Pancreas (tissue), 10 donors: Measurements from ENCODE around the gene RHD. TPM values are rescaled to one million over a fixed set of nuclear protein-coding genes. Genes with fewer than 3 reads are reported as not detected.
"Not testable (repeated sequence)": the region's sequence is repeated elsewhere in the genome, so short reads cannot be mapped to it uniquely, and the experiment has no call there.

ENCODE experiments used
- ATAC-seq, 4 donors: fragments of 200-7000 bp; cut with Tn5 transposase; one replicate each; pipeline versions ENCODE4 v1.8.0 to v1.9.1; 2020; ENCODE audit warnings: mild to moderate bottlenecking in 4 of 4, moderate library complexity in 4 of 4
- DNase-seq, 6 donors: peaks; one replicate each; pipeline ENCODE4 v3.0.0-alpha.2; 2020
- FAIRE-seq: peaks from 2 replicates; lab custom pipeline; 2012; peaks lifted over from hg19 to GRCh38; lab: Jason Lieb, UNC
- H3K27ac ChIP-seq, 4 donors: fragments of 200-600 bp; sonication (generic); 1 replicate in 3 of 4; 2 replicates in 1 of 4; pipeline versions ENCODE4 v1.5.0 to v1.8.0; 2020
- H3K27me3 ChIP-seq, 4 donors: fragments of 200-600 bp; one replicate each; pipeline ENCODE4 v1.8.0; 2021
- H3K36me3 ChIP-seq, 3 donors: fragments of 200-600 bp; sonication (generic) in 1 of 3; one replicate each; pipeline versions ENCODE4 v1.5.0 to v1.8.0; 2020 to 2021
- H3K4me1 ChIP-seq, 3 donors: fragments of 200-600 bp; one replicate each; pipeline ENCODE4 v1.8.0; 2021
- H3K4me3 ChIP-seq, 4 donors: fragments of 200-600 bp; sonication (generic) in 2 of 4; one replicate each; pipeline versions ENCODE4 v1.5.0 to v1.8.0; 2020 to 2021
- H3K9me3 ChIP-seq, 4 donors: fragments of 200-600 bp; one replicate each; pipeline ENCODE4 v1.8.0; 2021
- WGBS, 2 donors: extraction: QIAGEN DNeasy Blood & Tissue Kit; methylation state at CpG; one replicate each; pipeline ENCODE4 v1.1.7; 2013; 5-methylcytosine and 5-hydroxymethylcytosine counted together
- intact Hi-C, 3 donors: fragments of 100-400 bp; cut with DNase I; formaldehyde crosslinking; loops; one replicate each; pipeline versions ENCODE4 v1.11.1 to v1.14.2; 2022
- polyA plus RNA-seq, 2 donors: library from polyadenylated mRNA; stranded (reverse); fragments of 200-250 nt; gene quantifications; one replicate each; pipeline ENCODE4 v1.2.3, GENCODE V29; 2013
- total RNA-seq, 6 donors: library from RNA; stranded (reverse); fragmentation: NEBNext Ultra II Directional in 4 of 6; extraction: Animal tissue kit (Norgen Biotek cat#: 25700) in 4 of 6; gene quantifications; one replicate each; pipeline versions ENCODE4 v1.2.1 to v1.2.4, GENCODE V29; 2021 to 2023
- TF ChIP-seq, protein P1 (sequence below), 4 donors: fragments of 200-600 bp; sonication (generic) in 3 of 4; IDR thresholded peaks; one replicate each; pipeline versions ENCODE4 v1.5.0 to v1.8.0; 2021; ENCODE audit warnings: antibody characterized with exemption in 4 of 4
- donor health status: healthy with polysubstance abuse.
- donor health status: DM: no; HTN: no; CAD: no; lungs with moderate emphysema.
- donor health status: DM: no; HTN: no; CAD: no.
- donor health status: control.
- donor health status: control.
- donor health status: Bipolar disorder and iron deficiency.
- donor health status: DM: yes; HTN: yes; CAD: no.
- donor health status: DM: no; HTN: no; CAD: no.
- donor health status: DM: no; HTN: no; CAD: no.
- donor health status: DM: yes; HTN: yes; CAD: no.

The RHD gene
- total RNA-seq (not detected), polyA plus RNA-seq (not detected)

DNA sequence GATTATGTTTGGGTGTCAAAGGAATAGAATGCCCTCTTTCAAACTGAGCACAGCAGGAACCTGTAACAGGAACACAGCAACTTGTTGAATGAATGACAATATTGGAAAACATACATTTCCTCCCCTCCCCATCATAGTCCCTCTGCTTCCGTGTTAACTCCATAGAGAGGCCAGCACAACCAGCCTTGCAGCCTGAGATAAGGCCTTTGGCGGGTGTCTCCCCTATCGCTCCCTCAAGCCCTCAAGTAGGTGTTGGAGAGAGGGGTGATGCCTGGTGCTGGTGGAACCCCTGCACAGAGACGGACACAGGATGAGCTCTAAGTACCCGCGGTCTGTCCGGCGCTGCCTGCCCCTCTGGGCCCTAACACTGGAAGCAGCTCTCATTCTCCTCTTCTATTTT, at the start of gene RHD:
RHD (plus strand) TSS at position 272 of the 400 bp plus-strand sequence; CDS start at position 311, 39 bp downstream.
- H3K4me3 ChIP-seq, H3K4me1 ChIP-seq, DNase-seq, ATAC-seq, intact Hi-C loops, H3K27ac ChIP-seq, FAIRE-seq, H3K36me3 ChIP-seq, H3K27me3 ChIP-seq, H3K9me3 ChIP-seq: not testable (repeated sequence)
- 85 to 86% methylated on average over 8 of the region's 8 CpGs for WGBS, 2 donors

DNA sequence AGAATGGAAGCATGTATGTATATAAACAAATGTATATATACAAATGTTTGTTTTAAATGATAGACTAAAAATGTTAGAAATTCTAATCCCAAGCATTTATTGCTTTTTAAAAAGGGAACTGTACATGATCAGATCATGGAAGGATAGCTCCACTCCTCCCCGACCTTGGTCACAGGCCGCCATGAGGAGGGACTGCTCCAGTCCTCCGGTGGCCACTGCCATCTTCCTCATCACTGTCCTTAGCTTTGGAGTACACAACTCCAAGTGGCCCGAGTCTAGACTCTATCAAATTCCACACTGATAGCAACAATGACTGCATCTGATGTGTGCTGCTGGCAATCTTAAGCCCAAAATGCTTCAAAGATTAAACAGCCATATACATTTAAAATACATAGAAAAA, 49.7 kb upstream of the RHD start:
- H3K27me3 ChIP-seq: no peaks in the 10 kb centered on the region
- TF ChIP-seq, protein P1, sequence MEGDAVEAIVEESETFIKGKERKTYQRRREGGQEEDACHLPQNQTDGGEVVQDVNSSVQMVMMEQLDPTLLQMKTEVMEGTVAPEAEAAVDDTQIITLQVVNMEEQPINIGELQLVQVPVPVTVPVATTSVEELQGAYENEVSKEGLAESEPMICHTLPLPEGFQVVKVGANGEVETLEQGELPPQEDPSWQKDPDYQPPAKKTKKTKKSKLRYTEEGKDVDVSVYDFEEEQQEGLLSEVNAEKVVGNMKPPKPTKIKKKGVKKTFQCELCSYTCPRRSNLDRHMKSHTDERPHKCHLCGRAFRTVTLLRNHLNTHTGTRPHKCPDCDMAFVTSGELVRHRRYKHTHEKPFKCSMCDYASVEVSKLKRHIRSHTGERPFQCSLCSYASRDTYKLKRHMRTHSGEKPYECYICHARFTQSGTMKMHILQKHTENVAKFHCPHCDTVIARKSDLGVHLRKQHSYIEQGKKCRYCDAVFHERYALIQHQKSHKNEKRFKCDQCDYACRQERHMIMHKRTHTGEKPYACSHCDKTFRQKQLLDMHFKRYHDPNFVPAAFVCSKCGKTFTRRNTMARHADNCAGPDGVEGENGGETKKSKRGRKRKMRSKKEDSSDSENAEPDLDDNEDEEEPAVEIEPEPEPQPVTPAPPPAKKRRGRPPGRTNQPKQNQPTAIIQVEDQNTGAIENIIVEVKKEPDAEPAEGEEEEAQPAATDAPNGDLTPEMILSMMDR (IDR thresholded peaks at IDR 0.05): no peak
- intact Hi-C loops: no loop called here
- ATAC-seq: no peak
- H3K36me3 ChIP-seq: peaks cover 0 to 62% (median 38%) of the 10 kb centered on the region in 3 donors
- FAIRE-seq: no peak
- H3K4me1 ChIP-seq: no peaks in the 10 kb centered on the region
- H3K27ac ChIP-seq: no peak overlapping the region
- 81 to 92% methylated on average over 4 of the region's 4 CpGs for WGBS, 2 donors
- H3K4me3 ChIP-seq: no peak overlapping the region
- no peak for DNase-seq
- H3K9me3 ChIP-seq: no peaks in the 10 kb centered on the region

DNA sequence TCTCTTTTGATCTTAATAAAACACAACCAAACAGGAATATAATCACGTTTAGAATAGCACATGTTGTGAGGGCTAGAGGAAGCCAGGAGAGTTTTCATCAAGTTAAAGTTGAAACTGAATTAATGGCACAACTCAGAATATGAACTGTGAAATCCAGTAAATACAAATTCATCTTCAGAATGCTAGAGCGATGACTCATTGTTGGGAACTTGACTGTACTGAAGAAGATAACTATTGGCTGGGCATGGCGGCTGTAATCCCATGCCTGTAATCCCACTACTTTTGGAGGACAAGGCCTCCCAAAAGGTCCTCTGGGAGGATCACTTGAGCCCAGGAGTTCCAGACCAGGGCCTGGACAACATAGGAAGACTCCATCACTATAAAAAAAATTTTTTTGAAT, 48.8 kb upstream of the RHD start:
- Histone ChIP-seq H3K4me3 (no peak overlapping the region), H3K9me3 (no peaks in the 10 kb centered on the region), H3K36me3 (peaks cover 0 to 71% (median 38%) of the 10 kb centered on the region in 3 donors), H3K4me1 (no peaks in the 10 kb centered on the region), H3K27me3 (no peaks in the 10 kb centered on the region), H3K27ac (no peak overlapping the region)
- TF ChIP-seq, protein P1 (IDR thresholded peaks at IDR 0.05): no peak
- no peak for DNase-seq
- 77 to 83% methylated on average over 3 of the region's 3 CpGs for WGBS, 2 donors
- FAIRE-seq: no peak
- intact Hi-C loops: no loop called here
- no peak for ATAC-seq

DNA sequence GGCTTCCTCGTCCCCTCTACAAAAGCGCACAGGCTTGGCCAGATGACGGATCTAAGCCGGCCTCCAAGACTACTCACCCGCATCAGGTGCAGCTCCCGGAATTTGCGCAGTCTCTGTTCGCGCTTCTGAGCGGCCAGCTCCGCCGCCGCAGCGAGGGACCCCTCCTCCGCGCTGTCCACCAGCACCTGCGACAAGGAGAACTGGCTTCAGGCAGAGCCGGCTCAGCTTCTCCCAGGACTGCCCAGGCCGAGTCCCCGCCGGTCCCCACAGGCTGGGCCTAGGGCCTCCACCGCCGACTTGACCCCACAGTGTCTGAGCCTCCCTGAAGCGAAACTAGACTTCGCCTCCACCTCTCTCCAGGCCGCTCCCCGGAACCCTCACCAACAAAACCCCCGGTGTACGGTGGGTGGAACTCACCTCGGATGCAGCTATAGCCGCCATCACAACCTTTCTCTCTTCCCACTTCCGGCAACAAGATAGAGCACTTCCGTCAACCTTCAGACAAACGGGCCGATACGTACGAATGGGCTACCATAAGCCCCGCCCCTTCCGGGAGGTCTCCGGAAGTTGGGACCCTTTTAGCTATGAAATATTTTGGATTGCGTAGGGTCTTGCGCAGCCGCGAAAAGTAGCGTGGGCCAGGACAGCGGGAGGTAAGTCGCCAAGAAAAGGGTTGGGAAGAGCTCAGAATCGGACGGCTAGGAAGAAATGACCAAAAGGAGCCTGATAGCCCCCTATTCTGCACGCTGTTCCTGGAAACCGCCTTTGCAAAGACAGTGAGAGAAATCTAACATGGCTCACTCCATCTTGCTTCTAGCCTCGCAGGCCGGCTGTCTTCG, 40.1 kb upstream of the RHD start, which contains the start of gene SYF2:
SYF2 (minus strand) TSS at position 476 of the 839 bp plus-strand sequence; CDS start at position 441, 35 bp downstream.
- H3K27me3 ChIP-seq: no peaks in the 10 kb centered on the region
- H3K27ac ChIP-seq: peak within 1 kb of the TSS; percentile 65 to 82 (median 81)
- TF ChIP-seq, protein P1 (IDR thresholded peaks at IDR 0.05): no peak
- no peaks in the 10 kb centered on the region for H3K9me3 ChIP-seq
- intact Hi-C loops: no loop called here
- peak; percentile 95 to 97 (median 96) for ATAC-seq
- peaks cover 0 to 6% (median 5%) of the 10 kb centered on the region in 3 donors for H3K4me1 ChIP-seq
- peak; percentile 76 to 85 (median 78) for DNase-seq
- H3K4me3 ChIP-seq: peak within 1 kb of the TSS; percentile 75 to 91 (median 87)
- 0% methylated on average over 54 of the region's 54 CpGs for WGBS, 2 donors
- peaks cover 0 to 23% (median 5%) of the 10 kb centered on the region in 3 donors for H3K36me3 ChIP-seq
- FAIRE-seq: no peak

DNA sequence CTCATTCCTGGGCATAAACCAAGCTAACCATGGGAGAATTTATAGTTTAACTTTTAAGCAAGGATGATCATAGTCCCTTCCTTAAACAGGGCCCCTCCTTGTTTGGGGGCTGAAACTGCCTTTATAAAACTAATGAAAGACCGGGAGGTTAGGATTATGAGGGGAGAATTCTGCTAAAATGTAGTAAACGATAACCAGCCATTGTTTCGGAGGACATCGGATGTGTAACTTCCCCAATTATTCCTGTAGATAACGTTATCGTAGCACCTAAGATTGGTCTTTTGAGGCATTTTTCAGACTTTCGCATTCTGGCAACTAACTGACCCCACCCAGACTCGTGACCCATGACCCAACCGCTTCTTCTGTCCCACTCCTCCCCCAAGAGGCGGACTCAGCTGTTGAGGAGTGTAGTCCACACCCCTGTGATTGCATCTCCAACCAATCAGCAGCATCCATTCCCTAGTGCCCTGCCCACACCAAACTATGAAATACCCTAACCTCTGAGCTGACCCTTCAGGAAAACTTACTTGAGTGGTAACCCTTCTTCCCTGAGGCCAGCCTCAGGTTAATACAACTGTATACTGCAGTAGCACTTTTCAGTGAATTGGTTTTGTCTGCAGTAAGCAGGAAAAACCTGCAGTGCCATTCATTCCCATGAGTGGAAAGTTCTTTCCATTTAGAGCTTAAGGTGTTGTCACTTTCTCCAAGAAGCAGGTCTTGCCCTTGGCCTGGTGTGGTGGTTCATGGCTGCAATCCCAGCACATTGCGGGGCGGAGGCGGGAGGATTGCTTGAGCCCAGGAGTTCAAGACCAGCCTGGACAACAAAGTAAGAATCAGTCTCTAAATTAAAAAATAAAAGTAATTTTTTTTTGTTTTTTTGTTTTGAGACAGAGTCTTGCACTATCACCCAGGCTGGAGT, 39.2 kb upstream of the RHD start:
- FAIRE-seq (no peak), ATAC-seq (peak; percentile 75 to 90 (median 83)), DNase-seq (peak in 4 of 6 donors; percentile 42 to 76 (median 51))
- Histone ChIP-seq H3K4me3 (peak overlapping the region; percentile 75 to 91 (median 87)), H3K9me3 (no peaks in the 10 kb centered on the region), H3K36me3 (peaks cover 0 to 14% (median 5%) of the 10 kb centered on the region in 3 donors), H3K27me3 (no peaks in the 10 kb centered on the region), H3K27ac (peak overlapping the region; percentile 65 to 82 (median 81)), H3K4me1 (peaks cover 0 to 6% (median 5%) of the 10 kb centered on the region in 3 donors)
- 23% methylated on average over 13 of the region's 13 CpGs for WGBS, 2 donors
- intact Hi-C loops: no loop called here
- TF ChIP-seq, protein P1 (IDR thresholded peaks at IDR 0.05): no peak

DNA sequence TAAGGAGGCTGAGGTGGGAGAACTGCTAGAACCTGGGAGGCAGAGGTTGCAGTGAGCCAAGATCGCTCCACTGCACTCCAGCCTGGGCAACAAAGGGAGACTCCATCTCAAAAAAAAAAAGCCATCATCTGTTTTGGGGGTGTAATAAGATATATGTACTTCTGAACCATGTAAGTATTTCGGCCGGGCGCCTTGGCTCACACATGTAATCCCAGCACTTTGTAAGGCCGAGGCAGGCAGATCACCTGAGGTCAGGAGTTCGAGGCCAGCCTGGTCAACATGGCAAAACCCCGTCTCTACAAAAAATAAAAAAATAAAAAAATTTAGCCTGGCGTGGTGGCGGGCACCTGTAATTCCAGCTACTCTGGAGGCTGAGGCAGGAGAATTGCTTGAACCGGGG, 36.9 kb upstream of the RHD start:
- intact Hi-C loops, H3K27ac ChIP-seq, DNase-seq, H3K9me3 ChIP-seq, H3K4me3 ChIP-seq, H3K27me3 ChIP-seq, ATAC-seq, H3K4me1 ChIP-seq, FAIRE-seq, H3K36me3 ChIP-seq: not testable (repeated sequence)
- 95 to 99% methylated on average over 10 of the region's 10 CpGs for WGBS, 2 donors

DNA sequence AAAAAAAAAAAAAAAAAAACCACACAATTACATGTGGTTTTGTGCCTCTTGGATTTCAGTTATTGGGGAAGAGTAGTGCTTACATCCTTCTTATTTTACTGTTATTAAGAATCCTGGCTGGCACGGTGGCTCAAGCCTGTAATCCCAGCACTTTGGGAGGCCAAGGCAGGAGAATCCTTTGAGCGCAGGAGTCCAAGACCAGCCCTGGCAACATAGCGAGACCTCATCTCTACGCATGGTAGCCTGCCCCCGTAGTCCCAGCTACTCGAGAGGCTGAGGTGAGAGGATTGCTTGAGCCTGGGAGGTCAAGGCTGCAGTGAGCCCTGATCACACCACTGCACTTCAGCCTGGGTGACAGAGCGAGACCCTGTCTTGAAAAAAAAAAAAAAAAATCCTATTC, 36.0 kb upstream of the RHD start:
- H3K9me3 ChIP-seq, H3K36me3 ChIP-seq, ATAC-seq, H3K4me3 ChIP-seq, H3K27ac ChIP-seq, H3K27me3 ChIP-seq, DNase-seq, FAIRE-seq, intact Hi-C loops: not testable (repeated sequence)
- WGBS, 2 donors: 95 to 96% methylated on average over 7 of the region's 7 CpGs
- peaks cover 0 to 16% (median 5%) of the 10 kb centered on the region in 3 donors for H3K4me1 ChIP-seq
